NCI-H2196 treated with DMSO at 0.1 percent for 48 hours (cell line): ENCODE measurements around the gene LCOR.
"Not testable (repeated sequence)": the region's sequence is repeated elsewhere in the genome, so short reads cannot be mapped to it uniquely, and the experiment has no call there.

Experiments
- DNase-seq: peaks from one replicate; lab custom pipeline; 2025; ENCODE audit not compliant: unreplicated experiment; lab: John Stamatoyannopoulos, UW

Gene LCOR

DNA sequence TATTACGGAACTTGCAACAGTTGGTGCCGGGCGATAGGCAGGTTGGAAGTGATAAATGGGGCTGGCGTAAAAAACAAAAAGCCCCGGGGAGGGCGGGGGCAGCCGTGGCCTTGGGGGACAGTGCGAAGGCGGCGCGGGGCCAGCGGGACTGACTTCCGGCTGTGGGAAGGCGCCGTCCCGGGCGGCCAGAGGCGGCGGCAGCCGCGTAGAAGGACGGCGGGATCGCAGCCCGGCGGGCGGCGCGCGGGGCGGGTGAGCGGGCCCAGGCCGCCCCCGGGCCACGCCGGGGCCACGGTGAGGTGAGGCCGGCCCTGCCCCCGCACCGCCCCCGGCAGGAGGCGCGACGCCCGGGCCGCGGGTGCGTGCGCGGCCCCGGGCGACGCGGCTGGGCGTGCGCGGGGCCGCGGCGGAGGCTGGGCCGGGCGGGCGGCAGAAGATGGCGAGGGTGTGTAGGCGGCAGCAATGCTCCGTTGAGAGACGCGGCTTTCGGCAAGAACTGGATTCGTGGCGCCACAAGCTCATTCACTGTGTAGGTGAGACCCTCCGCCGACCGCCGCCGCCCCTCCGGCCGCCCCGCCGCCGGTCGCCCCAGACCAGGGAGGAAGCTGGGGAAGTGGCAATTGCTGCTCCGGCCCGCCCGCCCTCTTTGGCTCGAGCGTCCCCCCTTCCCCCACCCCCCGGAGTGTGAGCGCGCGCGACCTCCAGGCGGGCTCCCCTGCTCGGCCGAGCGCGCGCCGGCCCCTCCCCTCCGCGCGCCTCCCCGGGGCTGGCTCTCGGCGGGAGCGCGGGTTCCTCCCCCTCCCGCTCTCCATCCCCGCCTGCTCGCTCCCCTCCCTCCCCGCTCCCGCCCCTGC, at the start of gene LCOR:
Gene LCOR (plus strand): TSS at position 432 of the 854 bp plus-strand sequence. CDS start 116,760 bp downstream, outside the sequence.
- peak; percentile 53 for DNase-seq

DNA sequence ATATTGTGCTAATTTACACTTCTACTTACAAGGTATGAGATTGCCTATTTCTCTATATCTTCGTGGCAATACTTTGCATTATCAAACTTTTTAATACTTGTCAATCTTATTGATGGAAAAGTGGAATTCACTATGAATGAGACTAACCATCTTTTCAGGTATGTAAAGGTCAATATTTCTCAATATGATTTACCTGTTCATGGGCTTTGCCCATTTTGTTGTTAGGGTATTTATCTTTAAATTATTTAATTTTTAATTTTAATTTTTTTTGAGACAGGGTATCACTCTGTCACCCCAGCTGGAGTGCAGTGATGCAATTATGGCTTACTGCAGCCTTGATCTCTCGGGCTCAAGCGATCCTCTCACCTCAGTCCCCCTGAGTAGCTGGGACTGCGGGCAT, 47.8 kb upstream of the LCOR start:
- DNase-seq = no peak

DNA sequence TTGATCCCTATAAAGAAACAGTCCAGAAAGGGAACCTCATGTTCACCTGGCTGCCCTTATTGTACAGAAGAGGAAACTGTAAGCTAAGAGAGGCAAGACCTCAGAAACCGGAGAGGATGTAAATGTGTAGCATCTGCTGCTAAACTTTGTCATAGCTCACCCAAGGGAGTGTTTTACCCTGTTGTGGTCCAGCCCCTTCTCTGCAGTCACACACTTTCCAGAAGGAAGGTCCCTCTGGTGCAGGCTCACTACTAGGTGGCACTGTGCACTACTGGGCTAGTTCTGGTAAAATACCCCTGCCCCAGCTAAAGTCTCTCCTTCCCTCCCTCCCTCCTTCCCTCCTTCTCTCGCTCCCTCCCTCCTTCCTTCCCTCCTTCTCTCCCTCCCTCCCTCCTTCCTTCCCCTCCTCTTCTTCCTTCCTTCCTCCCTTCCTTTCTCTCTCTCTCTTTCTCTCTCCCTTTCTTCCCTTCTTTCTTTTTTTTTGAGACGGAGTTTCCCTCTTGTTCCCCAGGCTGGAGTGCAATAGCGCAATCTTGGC, 42.5 kb upstream of the LCOR start:
- no peak for DNase-seq

DNA sequence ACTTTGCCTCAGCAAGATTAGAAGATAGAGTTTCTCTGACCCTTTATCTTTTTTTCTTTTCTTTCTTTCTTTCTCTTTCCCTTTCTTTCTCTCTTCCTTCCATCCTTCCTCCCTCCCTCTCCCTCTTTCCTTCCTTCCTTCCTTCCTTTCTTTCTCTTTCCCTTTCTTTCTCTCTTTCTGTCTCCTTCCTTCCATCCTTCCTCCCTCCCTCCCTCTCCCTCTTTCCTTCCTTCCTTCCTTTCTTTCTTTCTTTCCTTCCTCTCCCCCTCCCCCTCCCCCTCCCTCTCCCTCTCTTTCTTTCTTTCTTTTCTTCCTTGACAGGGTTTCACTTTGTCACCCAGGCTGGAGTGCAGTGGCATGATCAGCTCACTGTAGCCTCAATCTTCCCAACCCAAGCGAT, 40.2 kb upstream of the LCOR start:
- DNase-seq = no peak

DNA sequence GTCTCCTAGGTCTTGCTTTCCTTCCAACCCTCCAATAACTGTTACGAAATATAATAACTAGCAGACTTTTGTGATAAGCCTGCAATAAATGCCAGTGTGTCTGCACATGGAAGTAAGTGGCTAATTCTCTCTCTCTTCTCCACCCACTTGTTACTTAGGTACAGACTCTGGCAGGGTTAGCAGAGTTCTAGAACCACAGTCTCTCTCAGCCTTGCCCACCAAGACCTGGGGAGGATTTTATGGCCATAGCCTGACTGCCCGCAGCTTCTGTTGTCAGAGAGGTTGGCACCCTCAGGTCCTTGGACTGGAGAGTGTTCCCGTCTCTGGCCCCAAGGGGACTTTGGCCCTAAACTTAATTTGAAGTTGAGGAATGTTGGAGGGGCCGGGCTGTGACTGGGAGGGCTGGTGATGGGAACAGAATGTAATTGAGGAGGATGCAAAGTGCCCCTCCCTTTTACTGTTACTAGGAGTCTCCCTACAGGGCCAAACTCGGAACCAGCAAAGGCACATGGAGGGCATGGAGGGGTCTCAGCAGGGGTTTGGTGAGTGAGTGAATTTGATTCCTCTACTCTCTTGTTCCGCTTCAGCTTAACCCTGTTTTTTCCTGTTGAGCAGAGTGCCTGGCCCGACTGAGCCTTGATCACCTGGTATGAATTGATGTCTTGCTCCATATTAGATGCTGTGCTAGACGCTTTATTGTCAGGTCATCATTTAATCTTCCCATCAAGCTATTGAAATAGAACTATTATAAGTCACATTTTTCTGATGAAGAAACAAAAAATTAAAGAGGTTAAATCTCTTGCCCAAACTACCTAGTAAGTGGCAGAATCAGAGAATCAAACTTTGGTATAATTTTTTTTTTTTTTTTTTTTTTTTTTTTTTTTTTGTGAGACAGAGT, 37.0 kb upstream of the LCOR start:
- DNase-seq = no peak

DNA sequence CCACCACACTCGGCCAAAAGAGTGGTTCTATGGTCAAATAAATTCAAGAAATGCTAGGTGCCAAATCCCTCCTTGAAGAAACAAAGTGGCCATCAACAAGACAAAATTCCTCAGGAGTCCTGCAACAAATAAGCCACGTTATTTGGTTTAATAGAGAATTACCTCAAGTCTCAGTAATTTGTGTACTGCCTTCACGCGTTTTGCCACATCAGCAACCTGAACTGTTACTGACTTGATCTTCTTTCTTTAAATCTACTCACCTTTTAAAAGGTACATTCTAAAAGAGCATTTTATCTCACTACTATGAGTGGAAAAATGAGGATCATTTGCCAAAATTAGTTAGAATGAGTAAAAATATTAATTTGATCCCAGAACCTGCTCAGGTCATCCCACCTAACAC, 34.6 kb upstream of the LCOR start:
- DNase-seq = no peak

DNA sequence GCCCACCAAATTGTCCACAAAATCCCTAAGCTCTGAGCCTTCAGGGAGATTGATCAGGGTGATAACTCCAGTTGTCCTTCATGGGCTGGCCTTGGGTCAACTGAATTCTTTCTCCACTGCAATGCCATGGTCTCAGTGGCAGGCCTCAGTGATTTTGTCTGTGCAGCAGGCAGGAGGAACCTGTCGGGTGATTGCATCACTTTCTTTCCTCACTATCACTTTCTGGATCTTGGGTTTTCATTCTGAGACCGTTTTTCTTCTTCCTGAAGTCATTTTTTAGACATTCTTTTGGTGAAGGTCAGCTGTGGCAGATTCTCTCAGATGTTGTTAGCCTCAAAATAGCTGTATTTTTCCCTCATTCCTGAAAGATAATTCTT, 28.8 kb upstream of the LCOR start:
- DNase-seq = no peak

DNA sequence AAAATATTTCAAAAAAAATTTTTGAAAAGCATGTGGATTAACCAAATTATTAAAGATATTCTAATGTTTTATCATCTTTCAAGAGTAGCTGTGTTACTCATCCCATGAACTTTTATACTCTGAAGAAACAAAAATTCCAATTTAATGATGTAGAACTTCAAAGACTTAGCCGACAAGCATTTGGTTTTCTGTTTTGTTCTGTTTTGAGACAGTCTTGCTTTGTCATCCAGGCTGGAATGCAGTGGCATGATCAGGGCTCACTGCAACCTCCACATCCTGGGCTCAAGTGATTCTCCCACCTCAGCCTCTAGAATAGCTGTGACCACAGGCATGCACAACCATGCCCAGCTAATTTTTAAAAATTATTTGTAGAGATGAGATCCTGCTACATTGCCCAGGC, 17.8 kb upstream of the LCOR start:
- DNase-seq = no peak

DNA sequence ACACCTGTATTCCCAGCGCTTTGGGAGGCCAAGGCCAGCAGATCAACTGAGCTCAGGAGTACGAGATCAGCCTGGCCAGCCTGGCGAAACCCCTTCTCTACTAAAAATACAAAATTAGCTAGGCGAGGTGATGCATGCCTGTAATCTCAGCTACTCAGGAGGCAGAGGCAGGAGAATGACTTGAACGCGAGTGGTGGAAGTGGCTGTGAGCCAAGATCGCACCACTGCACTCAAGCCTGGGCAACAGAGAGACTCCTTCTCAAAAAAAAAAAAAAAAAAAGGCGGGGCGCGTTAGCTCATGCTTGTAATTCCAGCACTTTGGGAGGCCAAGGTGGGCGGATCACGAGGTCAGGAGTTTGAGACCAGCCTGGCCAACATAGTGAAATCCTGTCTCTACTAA, 13.1 kb upstream of the LCOR start:
- not testable (repeated sequence) for DNase-seq

DNA sequence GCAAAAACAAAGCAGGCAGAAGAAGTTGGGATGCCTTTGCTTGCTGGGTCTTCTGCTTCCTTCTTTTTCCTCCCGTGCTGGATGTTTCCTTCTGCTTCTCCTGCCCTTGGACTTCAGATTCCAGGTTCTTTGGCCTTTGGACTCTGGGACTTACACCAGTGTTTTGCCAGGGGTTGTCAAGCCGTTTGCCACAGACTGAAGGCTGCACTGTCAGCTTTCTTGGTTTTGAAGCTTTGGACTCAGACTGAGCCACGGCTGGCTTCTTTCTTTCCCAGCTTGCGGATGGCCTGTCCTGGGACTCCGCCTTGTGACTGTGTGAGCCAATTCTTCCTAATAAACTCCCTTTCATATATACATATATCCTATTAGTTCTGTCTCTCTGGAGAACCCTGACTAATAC, 11.3 kb upstream of the LCOR start:
- DNase-seq = no peak

DNA sequence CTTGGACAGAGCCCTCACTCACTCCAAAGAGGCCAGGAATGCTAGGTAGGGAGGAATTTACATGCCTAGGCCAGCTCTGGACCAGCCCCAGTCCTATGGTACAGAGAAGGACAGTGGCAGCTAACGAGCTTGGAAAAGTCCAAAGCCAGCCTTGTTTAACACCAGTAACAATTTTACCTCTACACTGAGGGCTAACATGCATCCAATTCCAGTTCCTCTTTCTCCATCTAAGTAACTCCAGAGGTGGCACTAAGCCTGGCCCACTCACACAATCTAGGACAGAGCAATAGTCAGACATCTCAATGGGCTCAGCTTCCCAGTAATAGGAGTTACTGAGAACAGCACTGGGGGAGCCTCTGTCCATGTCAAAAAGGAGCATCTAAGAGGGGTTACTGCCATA, 5.7 kb upstream of the LCOR start:
- DNase-seq = no peak

DNA sequence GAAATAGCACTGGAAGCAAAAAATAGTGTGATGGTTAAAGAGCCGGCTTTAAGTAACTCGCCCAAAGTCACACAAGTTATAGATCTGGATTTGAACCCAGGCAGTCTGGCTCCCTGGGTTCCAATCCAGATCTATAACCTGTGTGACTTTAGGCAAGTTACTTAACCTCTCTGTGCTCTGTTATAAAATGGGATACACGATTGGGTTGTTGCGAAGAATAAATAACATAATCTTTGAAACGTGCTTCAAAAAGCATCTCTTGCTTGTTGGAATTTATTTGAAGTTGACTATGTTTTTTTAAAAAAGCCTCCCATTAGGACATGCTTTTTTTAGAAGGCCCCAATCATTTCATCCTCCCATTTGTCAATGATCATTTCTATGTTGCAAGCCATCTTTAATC, 3.5 kb upstream of the LCOR start:
- DNase-seq = no peak

DNA sequence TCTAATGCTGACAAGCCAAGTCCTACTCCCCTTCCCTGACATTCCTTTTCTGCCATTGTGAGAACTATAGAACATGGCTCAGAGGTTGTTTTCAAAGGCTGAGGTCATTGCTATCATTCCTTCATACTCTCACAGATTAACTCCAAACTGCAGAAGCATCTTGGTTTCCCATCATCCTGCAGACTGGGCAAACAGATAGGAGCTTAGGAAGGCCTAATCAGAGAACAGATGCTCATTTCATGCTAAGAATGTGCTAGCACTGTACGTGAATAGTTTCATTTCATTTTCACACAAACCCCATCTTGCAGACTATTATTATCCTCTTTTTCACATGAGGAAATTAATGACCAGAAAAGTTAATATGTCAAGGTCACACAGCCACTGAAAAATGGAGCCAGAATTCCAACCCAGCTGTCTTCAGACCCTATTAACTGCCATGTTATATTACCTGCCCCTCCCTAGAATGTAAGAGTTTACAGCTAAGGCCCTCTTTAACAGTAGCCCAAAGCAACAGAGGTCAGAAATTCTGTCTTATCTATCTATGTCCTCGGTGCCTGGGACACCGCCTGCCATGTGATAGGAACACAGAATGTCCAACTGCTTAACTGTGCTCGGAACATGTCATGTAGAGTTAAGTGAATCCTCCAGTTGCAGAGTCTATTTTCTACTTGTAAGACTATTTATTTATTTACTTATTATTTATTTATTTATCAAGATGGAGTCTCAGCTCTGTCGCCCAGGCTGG, 2.9 kb upstream of the LCOR start:
- no peak for DNase-seq

DNA sequence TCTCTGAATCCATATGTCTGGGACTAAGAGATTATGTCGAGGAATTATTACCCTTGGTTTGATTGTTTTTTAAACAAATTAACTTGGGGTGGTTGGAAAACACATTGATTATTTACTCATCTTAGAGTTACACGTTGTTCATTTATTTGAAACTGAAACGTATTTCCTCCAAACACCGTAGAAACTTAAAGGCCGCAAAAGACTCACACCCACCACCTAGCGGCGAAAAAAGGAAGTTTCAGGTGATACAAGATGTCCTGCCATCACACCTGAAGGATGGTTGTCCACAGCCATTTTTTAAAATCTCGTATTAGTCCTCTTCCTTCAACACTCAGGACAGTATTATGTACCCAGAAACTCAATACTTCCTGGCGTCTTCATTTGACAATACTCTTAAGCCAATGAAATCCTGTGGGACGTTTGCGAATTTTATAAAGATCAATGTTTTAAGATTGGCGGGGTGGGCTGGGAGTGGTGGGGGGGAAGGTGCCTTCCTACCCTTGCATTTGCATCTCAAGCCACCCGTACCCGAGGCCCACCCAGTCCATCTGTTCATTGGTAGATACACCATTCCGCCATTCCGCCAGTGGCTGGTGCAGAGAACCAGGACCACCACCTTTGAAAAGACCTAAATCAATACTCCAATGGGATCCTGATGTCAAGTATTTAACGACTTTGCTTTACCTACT, 1.4 kb upstream of the LCOR start:
- DNase-seq = no peak

DNA sequence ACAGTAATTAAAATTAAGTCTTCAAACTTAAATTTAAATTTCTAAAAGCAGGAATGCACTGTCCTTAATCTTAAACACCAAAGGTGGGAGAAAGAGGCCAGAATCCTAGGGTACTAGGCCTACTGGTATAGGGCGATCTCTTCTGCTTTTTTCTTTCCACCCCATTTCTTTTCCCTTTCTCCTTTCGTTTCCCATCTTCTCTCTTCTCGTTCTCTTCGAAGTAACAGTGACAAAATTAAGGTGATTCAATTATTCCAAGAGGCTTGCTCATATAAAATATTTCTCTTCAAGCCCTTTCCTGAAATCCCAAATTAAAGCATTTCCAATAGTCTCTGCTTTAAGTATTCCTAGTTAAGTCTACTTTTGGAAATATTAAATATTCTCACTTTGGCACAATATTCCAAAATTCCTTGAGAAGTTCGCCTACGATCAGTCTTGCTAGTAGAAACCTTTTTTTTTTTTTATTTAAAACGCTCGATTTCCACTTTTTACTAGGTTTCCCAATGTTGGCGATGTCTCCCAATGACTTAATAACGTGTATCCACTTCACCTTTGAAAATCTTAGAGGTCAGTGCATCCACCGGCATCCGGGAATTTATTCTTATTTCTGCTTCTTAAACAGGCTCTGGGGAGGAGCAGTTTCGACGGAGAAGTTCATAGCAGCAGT, 765 bp upstream of the LCOR start:
- DNase-seq = no peak

DNA sequence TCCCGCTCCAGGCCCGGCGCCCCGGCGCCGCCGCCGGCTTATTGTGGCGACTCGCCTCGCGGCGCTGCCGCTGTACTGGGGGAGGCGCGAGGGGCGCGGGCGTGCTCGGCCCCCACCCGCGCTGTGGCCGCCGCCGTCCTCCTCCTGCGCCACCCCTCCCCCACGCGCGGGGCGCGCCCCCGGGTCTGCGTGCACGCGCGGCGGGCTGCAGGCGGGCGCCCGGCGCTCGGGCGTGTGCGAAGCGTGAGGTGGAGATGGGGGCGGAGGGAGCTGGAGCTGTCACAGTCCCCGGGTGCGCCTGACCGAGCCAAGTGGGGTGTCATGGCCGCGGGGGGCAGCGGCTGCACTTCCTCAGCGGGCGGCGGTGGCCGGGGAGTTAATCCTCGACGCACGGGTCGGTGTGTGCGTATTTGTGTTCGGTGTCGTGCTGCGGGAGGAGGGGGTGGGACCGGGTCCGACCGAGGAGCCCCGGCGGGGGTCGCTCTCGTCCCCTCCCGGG, 672 bp downstream of the LCOR start:
- peak; percentile 47 for DNase-seq

DNA sequence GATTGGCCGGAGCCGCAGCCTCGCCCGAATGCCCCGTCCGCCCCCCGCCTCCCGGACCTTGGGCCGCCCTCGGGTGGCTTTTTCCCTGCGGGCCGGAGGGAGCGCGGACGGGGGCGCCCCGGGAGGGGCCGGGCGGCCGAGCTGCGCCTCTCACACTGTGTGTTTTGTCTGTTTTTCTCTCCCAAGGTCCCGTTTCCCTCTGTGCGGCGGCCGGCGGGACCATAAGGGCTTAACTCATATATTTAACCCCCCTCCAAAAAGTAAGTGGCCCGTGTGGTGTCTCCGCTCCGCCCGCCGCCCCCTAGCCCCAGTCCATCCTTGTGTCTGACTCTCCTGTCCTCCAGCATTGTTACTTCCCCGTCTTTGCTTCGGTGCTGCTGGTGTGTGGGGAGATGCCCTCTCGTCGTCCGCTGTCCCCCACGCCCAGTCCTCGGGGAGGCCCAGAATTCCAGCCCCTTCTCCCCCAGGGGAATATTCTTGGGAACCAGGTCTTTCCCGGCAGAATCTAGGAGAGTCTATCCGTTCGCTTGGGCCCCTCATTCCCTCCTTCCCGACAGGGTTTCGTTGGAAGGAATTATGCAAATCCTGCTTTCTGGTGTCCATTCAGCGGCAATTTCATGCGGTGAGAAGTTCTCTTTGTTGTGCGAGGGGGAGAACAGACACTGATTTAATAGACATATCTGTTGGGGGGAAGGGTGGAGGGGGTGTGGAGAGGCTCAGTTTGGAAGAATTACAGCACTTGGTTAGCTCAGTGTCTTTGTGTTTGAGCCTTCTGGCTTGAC, 1.3 kb downstream of the LCOR start:
- no peak for DNase-seq

DNA sequence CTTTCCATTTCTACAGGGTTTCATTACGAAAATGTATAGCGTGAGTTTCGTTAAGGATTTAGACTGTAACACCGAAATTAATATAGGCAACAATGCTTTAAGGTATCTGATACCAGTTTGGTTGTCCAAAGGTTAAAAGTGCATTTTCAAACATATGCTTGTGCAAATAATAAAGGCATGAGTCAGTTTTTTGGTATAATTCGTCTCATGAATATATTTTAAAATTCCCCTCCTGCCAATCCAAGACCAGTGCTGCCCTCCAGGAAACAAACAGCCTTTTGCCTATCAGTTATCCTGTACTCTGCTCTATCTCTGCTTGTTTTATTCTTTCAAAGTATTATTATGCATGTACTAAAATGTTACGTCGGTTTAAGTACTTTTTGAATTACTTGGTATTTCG, 2.0 kb downstream of the LCOR start:
- no peak for DNase-seq

DNA sequence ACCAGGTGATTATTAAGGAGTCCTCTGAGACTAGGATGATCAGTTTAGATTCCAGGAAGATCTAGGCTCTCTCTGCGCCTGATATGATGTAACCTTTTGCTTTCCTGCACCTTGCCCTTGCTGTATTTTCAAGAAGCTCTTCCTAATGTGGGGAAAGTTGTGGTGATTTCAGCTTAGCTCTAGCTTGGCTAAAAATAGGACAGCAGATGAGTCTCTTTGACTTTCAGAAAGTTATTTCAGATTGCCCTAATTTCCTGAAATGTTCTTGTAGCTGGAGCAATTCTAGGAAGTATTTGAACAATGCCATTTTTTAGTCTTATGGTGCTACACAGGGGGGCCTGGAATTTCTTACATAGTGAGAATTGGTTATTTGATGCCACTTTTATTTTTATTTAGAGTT, 3.8 kb downstream of the LCOR start:
- no peak for DNase-seq
